ENCODE measurements around the gene SKOR1. TPM values are rescaled to one million over a fixed set of nuclear protein-coding genes. Genes with fewer than 3 reads are reported as not detected.
A peak's percentile ranks its signal among the peaks of the same experiment; 100 is the strongest.

Gene SKOR1
- total and polyA plus RNA-seq, 2 experiments from 2014 or later: 0.23 to 0.52 TPM

GRCh38 chr15:67884009-67884408, 58.7 kb downstream of the SKOR1 start:
- Histone ChIP-seq H2AFZ (no peak overlapping the region), H3K27ac (peak overlapping the region; percentile 94), H3K9me2 (replicated peaks; ENCODE audit: insufficient read depth) (no peaks in the 10 kb centered on the region), H3K27me3 (no peaks in the 10 kb centered on the region), H3K9me3 (ENCODE audit: low read depth) (no peaks in the 10 kb centered on the region), H3K4me1 (ENCODE audit: insufficient read depth) (peaks cover 24% of the 10 kb centered on the region), H3K36me3 (replicated peaks; ENCODE audit: insufficient read depth, low read depth) (no peaks in the 10 kb centered on the region), H3K79me2 (no peaks in the 10 kb centered on the region), H3K4me3 (no peak overlapping the region), H4K20me1 (ENCODE audit: insufficient read depth, poor library complexity, severe bottlenecking) (no peaks in the 10 kb centered on the region), H3K4me2 (peak overlapping the region; percentile 73)
- WGBS (ENCODE audit: low lambda C conversion rate, missing lambda C conversion rate): 69% methylated on average over 6 of the region's 6 CpGs
- DNase-seq (ENCODE audit: low spot score): no peak
- TF ChIP-seq CTCF (IDR thresholded peaks at IDR 0.05; ENCODE audit: poor library complexity): no peak

Small RNAs within 50 kb of the gene (small RNA-seq; reads per million reads assigned to genes)
- gene RNU6-1: 0.68 reads per million, percentile 55 among the genes with 10 or more reads in this experiment

Other genes starting within 250 kb of the SKOR1 start
- gene RNU6-1, start 14.5 kb downstream of the SKOR1 start, total RNA-seq: not detected in 2 replicates
- not detected in 2 replicates for gene RNU6-1, start 14.5 kb downstream of the SKOR1 start, polyA plus RNA-seq
- gene PIAS1, start 228.8 kb downstream of the SKOR1 start, total RNA-seq: 22.6 and 31.3 TPM in 2 replicates
- 45.4 and 66.8 TPM in 2 replicates for gene PIAS1, start 228.8 kb downstream of the SKOR1 start, polyA plus RNA-seq